ENCODE results near the gene VPS13D. TPM values are rescaled to one million over a fixed set of nuclear protein-coding genes. Genes with fewer than 3 reads are reported as not detected.

The VPS13D gene
- total and polyA plus RNA-seq, 2 donors from 2014 or later = 19.4 to 75.8 TPM

- TF ChIP-seq CTCF (IDR thresholded peaks at IDR 0.05; ENCODE audit: borderline replicate concordance, extremely low read depth, insufficient read depth) = no peak
- DNase-seq = no peak
- Histone ChIP-seq H3K27ac (ENCODE audit: low read depth in 2 of 2, low read length in 2 of 2) (no peak overlapping the region), H3K9ac (ENCODE audit: low read length in 3 of 3) (no peak overlapping the region), H3K4me3 (ENCODE audit: low read length in 3 of 3) (no peak overlapping the region), H3K9me3 (ENCODE audit: control insufficient read depth in 2 of 3, insufficient read depth in 1 of 3, low read length in 3 of 3) (no peaks in the 10 kb centered on the region), H3K36me3 (ENCODE audit: control insufficient read depth in 2 of 3, insufficient read depth in 3 of 3, low read length in 3 of 3) (peaks cover 2 to 34% (median 10%) of the 10 kb centered on the region in 3 donors), H3K27me3 (ENCODE audit: control insufficient read depth, insufficient read depth, low read length) (no peaks in the 10 kb centered on the region), H3K4me1 (ENCODE audit: control insufficient read depth in 2 of 3, insufficient read depth in 2 of 3, low read depth in 1 of 3, low read length in 3 of 3) (no peaks in the 10 kb centered on the region)
- no peak for FAIRE-seq
- intact Hi-C loops (cut with DNase I) = no loop called here
These were observed 66.8 kb downstream of the VPS13D start for GRCh38 chr1:12296623-12297022.

GRCh38 chr1:12300706-12301105 is 70.9 kb downstream of the VPS13D start:
- Histone ChIP-seq H3K9me3 (ENCODE audit: control insufficient read depth in 2 of 3, insufficient read depth in 1 of 3, low read length in 3 of 3) (no peaks in the 10 kb centered on the region), H3K9ac (ENCODE audit: low read length in 3 of 3) (no peak overlapping the region), H3K4me3 (ENCODE audit: low read length in 3 of 3) (no peak overlapping the region), H3K27ac (ENCODE audit: low read depth in 2 of 2, low read length in 2 of 2) (no peak overlapping the region), H3K36me3 (ENCODE audit: control insufficient read depth in 2 of 3, insufficient read depth in 3 of 3, low read length in 3 of 3) (peaks cover 5 to 33% (median 11%) of the 10 kb centered on the region in 3 donors), H3K27me3 (ENCODE audit: control insufficient read depth, insufficient read depth, low read length) (no peaks in the 10 kb centered on the region), H3K4me1 (ENCODE audit: control insufficient read depth in 2 of 3, insufficient read depth in 2 of 3, low read depth in 1 of 3, low read length in 3 of 3) (no peaks in the 10 kb centered on the region)
- intact Hi-C loops (cut with DNase I) = no loop called here
- DNase-seq = no peak
- no peak for FAIRE-seq
- no peak for TF ChIP-seq CTCF (IDR thresholded peaks at IDR 0.05; ENCODE audit: borderline replicate concordance, extremely low read depth, insufficient read depth)

GRCh38 chr1:12301518-12302237 is 71.8 kb downstream of the VPS13D start:
- no peak for TF ChIP-seq CTCF (IDR thresholded peaks at IDR 0.05; ENCODE audit: borderline replicate concordance, extremely low read depth, insufficient read depth)
- Histone ChIP-seq H3K27me3 (ENCODE audit: control insufficient read depth, insufficient read depth, low read length) (no peaks in the 10 kb centered on the region), H3K9ac (ENCODE audit: low read length in 3 of 3) (no peak overlapping the region), H3K27ac (ENCODE audit: low read depth in 2 of 2, low read length in 2 of 2) (no peak overlapping the region), H3K4me1 (ENCODE audit: control insufficient read depth in 2 of 3, insufficient read depth in 2 of 3, low read depth in 1 of 3, low read length in 3 of 3) (no peaks in the 10 kb centered on the region), H3K9me3 (ENCODE audit: control insufficient read depth in 2 of 3, insufficient read depth in 1 of 3, low read length in 3 of 3) (no peaks in the 10 kb centered on the region), H3K36me3 (ENCODE audit: control insufficient read depth in 2 of 3, insufficient read depth in 3 of 3, low read length in 3 of 3) (peaks cover 11 to 36% (median 12%) of the 10 kb centered on the region in 3 donors), H3K4me3 (ENCODE audit: low read length in 3 of 3) (no peak overlapping the region)
- intact Hi-C loops (cut with DNase I) = no loop called here
- no peak for FAIRE-seq
- DNase-seq = no peak

All from kidney (tissue), 14 donors.